CD4-positive, alpha-beta memory T cell (primary cell): ENCODE results near the gene CACNA1A. TPM values are rescaled to one million over a fixed set of nuclear protein-coding genes. Genes with fewer than 3 reads are reported as not detected.

Experiments used
- CTCF ChIA-PET: fragments of 350-600 bp; sonication (Branson Sonifier 250); formaldehyde crosslinking; loops from one replicate; lab custom pipeline; 2021; ENCODE audit warnings: inconsistent platforms; ENCODE audit not compliant: partially characterized antibody; lab: Charles Lee
- POLR2A ChIA-PET: fragments of 350-600 bp; sonication (Branson Sonifier 250); formaldehyde crosslinking; loops from one replicate; lab custom pipeline; 2021; ENCODE audit not compliant: partially characterized antibody; lab: Charles Lee
- DNase-seq, 5 donors: peaks; one replicate each; pipeline versions ENCODE4 v3.0.0 to v3.0.0-alpha.2; 2020 to 2022; ENCODE audit warnings: mixed read lengths in 1 of 5
- H3K27ac ChIP-seq: one replicate; pipeline ENCODE4 v1.7.0; 2013; ENCODE audit warnings: low read depth, low read length
- H3K27me3 ChIP-seq: 2 replicates; pipeline ENCODE4 v1.7.0; 2013; ENCODE audit warnings: mild to moderate bottlenecking, low read length, moderate library complexity; ENCODE audit not compliant: insufficient read depth
- H3K36me3 ChIP-seq: 2 replicates; pipeline ENCODE4 v1.7.0; 2013; ENCODE audit warnings: mild to moderate bottlenecking, low read length, moderate library complexity; ENCODE audit not compliant: insufficient read depth
- H3K4me1 ChIP-seq: 2 replicates; pipeline ENCODE4 v1.7.0; 2013; ENCODE audit warnings: mild to moderate bottlenecking, low read length, moderate library complexity; ENCODE audit not compliant: insufficient read depth
- H3K4me3 ChIP-seq, 2 donors: one replicate each; pipeline ENCODE4 v1.7.0; 2013; ENCODE audit warnings: low read length in 2 of 2, mild to moderate bottlenecking in 1 of 2
- H3K9me3 ChIP-seq, 2 donors: one replicate each; pipeline ENCODE4 v1.7.0; 2013; ENCODE audit warnings: low read length in 2 of 2, control low read depth in 1 of 2; ENCODE audit not compliant: control insufficient read depth in 1 of 2
- H3K27ac Mint-ChIP-seq, 7 donors: one replicate each; pipeline ENCODE4 v1.8.0; 2020 to 2021; ENCODE audit warnings: mixed read lengths in 7 of 7, mild to moderate bottlenecking in 6 of 7, inconsistent platforms in 3 of 7, moderate library complexity in 3 of 7
- H3K27me3 Mint-ChIP-seq, 2 donors: one replicate each; pipeline ENCODE4 v1.8.0; 2020 to 2021; ENCODE audit warnings: mixed read lengths in 2 of 2
- H3K36me3 Mint-ChIP-seq, 2 donors: one replicate each; pipeline ENCODE4 v1.8.0; 2020 to 2021; ENCODE audit warnings: mixed read lengths in 2 of 2, inconsistent platforms in 1 of 2, mild to moderate bottlenecking in 1 of 2
- H3K4me1 Mint-ChIP-seq, 4 donors: one replicate each; pipeline ENCODE4 v1.8.0; 2020 to 2021; ENCODE audit warnings: mixed read lengths in 4 of 4, mild to moderate bottlenecking in 1 of 4
- H3K4me3 Mint-ChIP-seq, 8 donors: one replicate each; pipeline ENCODE4 v1.8.0; 2020 to 2021; ENCODE audit warnings: mixed read lengths in 8 of 8, mild to moderate bottlenecking in 7 of 8, moderate library complexity in 6 of 8, inconsistent platforms in 3 of 8
- H3K9me3 Mint-ChIP-seq, 8 donors: one replicate each; pipeline ENCODE4 v1.8.0; 2020 to 2021; ENCODE audit warnings: mixed read lengths in 8 of 8, mild to moderate bottlenecking in 5 of 8, inconsistent platforms in 3 of 8, moderate library complexity in 1 of 8
- intact Hi-C: fragments of 100-400 bp; cut with micrococcal nuclease; formaldehyde crosslinking; loops from one replicate; pipeline ENCODE4 v1.15.1; 2023
- polyA plus RNA-seq, 2 donors: library from polyadenylated mRNA; unstranded; fragments of 300-500 nt; fragmentation: Illumina TruSeq; gene quantifications; one replicate each; pipeline ENCODE4 v1.2.3, GENCODE V29; 2021
- total RNA-seq, 2 experiments: library from RNA; stranded (reverse); gene quantifications; one replicate each; pipeline ENCODE4 v1.2.3, GENCODE V29; 2021

Gene CACNA1A
- total and polyA plus RNA-seq, 4 experiments from 2014 or later = 0.19 to 0.35 (median 0.26) TPM

GRCh38 chr19:13475044-13475443, 31.2 kb downstream of the CACNA1A start:
- CTCF ChIA-PET = no interaction called here
- no peaks in the 10 kb centered on the region for H3K4me1 Mint-ChIP-seq
- intact Hi-C loops = no loop called here
- H3K4me3 Mint-ChIP-seq = no peak overlapping the region
- H3K27ac ChIP-seq = no peak overlapping the region
- peaks cover 15 to 28% of the 10 kb centered on the region in 2 donors for H3K27me3 Mint-ChIP-seq
- H3K4me3 ChIP-seq = no peak overlapping the region
- no peaks in the 10 kb centered on the region for H3K4me1 ChIP-seq
- H3K36me3 ChIP-seq = no peaks in the 10 kb centered on the region
- POLR2A ChIA-PET = no interaction called here
- no peak overlapping the region for H3K27ac Mint-ChIP-seq
- peaks cover 12 to 57% (median 34%) of the 10 kb centered on the region in 8 donors for H3K9me3 Mint-ChIP-seq
- H3K9me3 ChIP-seq = peaks cover 0 to 9% of the 10 kb centered on the region in 2 donors
- DNase-seq = no peak
- H3K27me3 ChIP-seq = peaks cover 3% of the 10 kb centered on the region
- peaks cover 1 to 9% of the 10 kb centered on the region in 2 donors for H3K36me3 Mint-ChIP-seq

- no peaks in the 10 kb centered on the region for H3K4me1 Mint-ChIP-seq
- ChIA-PET CTCF (no interaction called here), POLR2A (no interaction called here)
- no peak overlapping the region for H3K27ac ChIP-seq
- H3K27me3 ChIP-seq = peaks cover 3% of the 10 kb centered on the region
- intact Hi-C loops = no loop called here
- no peaks in the 10 kb centered on the region for H3K36me3 Mint-ChIP-seq
- no peak for DNase-seq
- H3K9me3 Mint-ChIP-seq = peaks cover 2 to 9% (median 4%) of the 10 kb centered on the region in 8 donors
- no peak overlapping the region for H3K4me3 ChIP-seq
- H3K4me1 ChIP-seq = no peaks in the 10 kb centered on the region
- H3K36me3 ChIP-seq = no peaks in the 10 kb centered on the region
- H3K27me3 Mint-ChIP-seq = peaks cover 14 to 23% of the 10 kb centered on the region in 2 donors
- H3K4me3 Mint-ChIP-seq = no peak overlapping the region
- no peak overlapping the region for H3K27ac Mint-ChIP-seq
- H3K9me3 ChIP-seq = no peaks in the 10 kb centered on the region
Measured at GRCh38 chr19:13466697-13467096, 39.6 kb downstream of the CACNA1A start.

GRCh38 chr19:13463296-13463695, 43.0 kb downstream of the CACNA1A start:
- no peak overlapping the region for H3K27ac ChIP-seq
- no peak overlapping the region for H3K27ac Mint-ChIP-seq
- no peaks in the 10 kb centered on the region for H3K4me1 ChIP-seq
- peaks cover 10 to 17% of the 10 kb centered on the region in 2 donors for H3K27me3 Mint-ChIP-seq
- DNase-seq = no peak
- intact Hi-C loops = no loop called here
- no peak overlapping the region for H3K4me3 Mint-ChIP-seq
- H3K27me3 ChIP-seq = no peaks in the 10 kb centered on the region
- H3K36me3 ChIP-seq = no peaks in the 10 kb centered on the region
- H3K9me3 Mint-ChIP-seq = peaks cover 0 to 9% (median under 1%) of the 10 kb centered on the region in 8 donors
- ChIA-PET POLR2A (no interaction called here), CTCF (no interaction called here)
- H3K9me3 ChIP-seq = no peaks in the 10 kb centered on the region
- H3K4me3 ChIP-seq = no peak overlapping the region
- no peaks in the 10 kb centered on the region for H3K36me3 Mint-ChIP-seq
- H3K4me1 Mint-ChIP-seq = no peaks in the 10 kb centered on the region

- no peak overlapping the region for H3K4me3 Mint-ChIP-seq
- CTCF ChIA-PET = no interaction called here
- intact Hi-C loops = no loop called here
- Histone ChIP-seq H3K4me3 (no peak overlapping the region), H3K9me3 (no peaks in the 10 kb centered on the region), H3K36me3 (no peaks in the 10 kb centered on the region), H3K4me1 (no peaks in the 10 kb centered on the region), H3K27ac (no peak overlapping the region), H3K27me3 (no peaks in the 10 kb centered on the region)
- H3K27ac Mint-ChIP-seq = no peak overlapping the region
- no peaks in the 10 kb centered on the region for H3K4me1 Mint-ChIP-seq
- H3K27me3 Mint-ChIP-seq = peaks cover 12 to 19% of the 10 kb centered on the region in 2 donors
- no peak for DNase-seq
- H3K9me3 Mint-ChIP-seq = peaks cover 0 to 9% (median 0%) of the 10 kb centered on the region in 8 donors
- POLR2A ChIA-PET = no interaction called here
- no peaks in the 10 kb centered on the region for H3K36me3 Mint-ChIP-seq
Measured at GRCh38 chr19:13461536-13461935, 44.7 kb downstream of the CACNA1A start.

- DNase-seq = no peak
- Histone ChIP-seq H3K27me3 (no peaks in the 10 kb centered on the region), H3K9me3 (no peaks in the 10 kb centered on the region), H3K27ac (no peak overlapping the region), H3K4me1 (no peaks in the 10 kb centered on the region), H3K4me3 (no peak overlapping the region), H3K36me3 (no peaks in the 10 kb centered on the region)
- CTCF ChIA-PET = no interaction called here
- peaks cover 12 to 22% of the 10 kb centered on the region in 2 donors for H3K27me3 Mint-ChIP-seq
- intact Hi-C loops = no loop called here
- H3K4me1 Mint-ChIP-seq = no peaks in the 10 kb centered on the region
- H3K27ac Mint-ChIP-seq = no peak overlapping the region
- POLR2A ChIA-PET = no interaction called here
- no peak overlapping the region for H3K4me3 Mint-ChIP-seq
- peaks cover 0 to 10% (median 0%) of the 10 kb centered on the region in 8 donors for H3K9me3 Mint-ChIP-seq
- H3K36me3 Mint-ChIP-seq = no peaks in the 10 kb centered on the region
Measured at GRCh38 chr19:13460045-13460444, 46.2 kb downstream of the CACNA1A start.

- H3K9me3 ChIP-seq = no peaks in the 10 kb centered on the region
- H3K27ac ChIP-seq = no peak overlapping the region
- DNase-seq = no peak
- Mint-ChIP-seq H3K4me3 (no peak overlapping the region), H3K9me3 (peaks cover 0 to 10% (median 0%) of the 10 kb centered on the region in 8 donors), H3K27ac (no peak overlapping the region), H3K27me3 (peaks cover 12 to 22% of the 10 kb centered on the region in 2 donors), H3K4me1 (no peaks in the 10 kb centered on the region), H3K36me3 (no peaks in the 10 kb centered on the region)
- H3K36me3 ChIP-seq = no peaks in the 10 kb centered on the region
- intact Hi-C loops = no loop called here
- H3K27me3 ChIP-seq = no peaks in the 10 kb centered on the region
- no peak overlapping the region for H3K4me3 ChIP-seq
- ChIA-PET CTCF (no interaction called here), POLR2A (no interaction called here)
- no peaks in the 10 kb centered on the region for H3K4me1 ChIP-seq
Measured at GRCh38 chr19:13459351-13459750, 46.9 kb downstream of the CACNA1A start.

GRCh38 chr19:13451434-13451995, 54.8 kb downstream of the CACNA1A start:
- H3K36me3 Mint-ChIP-seq = no peaks in the 10 kb centered on the region
- ChIA-PET POLR2A (no interaction called here), CTCF (no interaction called here)
- no peak for DNase-seq
- H3K9me3 ChIP-seq = peaks cover 0 to 15% of the 10 kb centered on the region in 2 donors
- intact Hi-C loops = no loop called here
- H3K27ac Mint-ChIP-seq = no peak overlapping the region
- H3K4me1 ChIP-seq = no peaks in the 10 kb centered on the region
- no peak overlapping the region for H3K4me3 Mint-ChIP-seq
- no peak overlapping the region for H3K27ac ChIP-seq
- no peaks in the 10 kb centered on the region for H3K36me3 ChIP-seq
- H3K27me3 Mint-ChIP-seq = peaks cover 3 to 10% of the 10 kb centered on the region in 2 donors
- no peak overlapping the region for H3K4me3 ChIP-seq
- H3K27me3 ChIP-seq = no peaks in the 10 kb centered on the region
- H3K4me1 Mint-ChIP-seq = no peaks in the 10 kb centered on the region
- peaks cover 6 to 58% (median 36%) of the 10 kb centered on the region in 8 donors for H3K9me3 Mint-ChIP-seq
